H1 (cell line): ENCODE data around the gene DUSP10. TPM values are rescaled to one million over a fixed set of nuclear protein-coding genes. Genes with fewer than 3 reads are reported as not detected.

Experiments used
- CTCF ChIA-PET: fragments of 300-600 bp; sonication (Branson Sonifier 250); formaldehyde crosslinking; loops from one replicate; lab custom pipeline; 2021; ENCODE audit not compliant: partially characterized antibody; lab: Charles Lee
- POLR2A ChIA-PET: fragments of 300-600 bp; sonication (Branson Sonifier 250); formaldehyde crosslinking; loops from one replicate; lab custom pipeline; 2021; ENCODE audit warnings: inconsistent platforms; ENCODE audit not compliant: partially characterized antibody; lab: Charles Lee
- DNase-seq, 2 experiments: peaks; one replicate each; pipeline versions ENCODE4 v3.0.0 to v3.0.0-alpha.2; 2010 to 2022; ENCODE audit warnings: low spot score in 2 of 2, low read depth in 1 of 2, mixed read lengths in 1 of 2
- FAIRE-seq: peaks from 2 replicates; lab custom pipeline; 2011; peaks lifted over from hg19 to GRCh38; lab: Jason Lieb, UNC
- H2AFZ ChIP-seq: 2 replicates; pipeline ENCODE4 v1.8.1; 2012; ENCODE audit warnings: low read length, inconsistent platforms
- H2AK5ac ChIP-seq: 2 replicates; pipeline ENCODE4 v1.6.1; 2013; ENCODE audit warnings: low read depth, low read length
- H2BK120ac ChIP-seq: replicated peaks from 2 replicates; pipeline ENCODE3; 2013; ENCODE audit warnings: low read depth, low read length, inconsistent platforms
- H2BK12ac ChIP-seq: 2 replicates; pipeline ENCODE4 v1.6.1; 2013; ENCODE audit warnings: low read depth, low read length
- H2BK15ac ChIP-seq: 2 replicates; pipeline ENCODE4 v1.6.1; 2013; ENCODE audit warnings: low read length
- H2BK20ac ChIP-seq: 2 replicates; pipeline ENCODE4 v1.6.1; 2013; ENCODE audit warnings: low read length
- H2BK5ac ChIP-seq: 2 replicates; pipeline ENCODE4 v1.6.1; 2013; ENCODE audit warnings: low read depth, low read length
- H3K14ac ChIP-seq: 2 replicates; pipeline ENCODE4 v1.6.1; 2013; ENCODE audit warnings: inconsistent platforms; ENCODE audit not compliant: insufficient read length
- H3K18ac ChIP-seq: 2 replicates; pipeline ENCODE4 v1.6.1; 2013; ENCODE audit warnings: low read length; ENCODE audit errors: extremely low read depth
- H3K23ac ChIP-seq: 2 replicates; pipeline ENCODE4 v1.6.1; 2013; ENCODE audit warnings: inconsistent platforms; ENCODE audit not compliant: insufficient read length
- H3K23me2 ChIP-seq: 2 replicates; pipeline ENCODE4 v1.6.1; 2013; ENCODE audit warnings: low read depth, low read length
- H3K27ac ChIP-seq: 2 replicates; pipeline ENCODE4 v1.6.1; 2011; ENCODE audit warnings: low read depth, low read length, inconsistent platforms
- H3K27me3 ChIP-seq, 4 experiments: replicated peaks in 1 of 4; 1 replicate in 1 of 4; 2 replicates in 3 of 4; pipeline versions ENCODE4 v1.6.1 to v1.8.1; 2011 to 2013; ENCODE audit warnings: low read length in 3 of 4, mild to moderate bottlenecking in 3 of 4, inconsistent platforms in 2 of 4, mixed read lengths in 2 of 4, moderate library complexity in 1 of 4; ENCODE audit not compliant: control insufficient read depth in 3 of 4, insufficient read depth in 3 of 4; ENCODE audit errors: extremely low read depth in 1 of 4
- H3K36me3 ChIP-seq, 4 experiments: 2 replicates each; pipeline versions ENCODE4 v1.6.1 to v1.8.1; 2011 to 2013; ENCODE audit warnings: mild to moderate bottlenecking in 4 of 4, low read length in 3 of 4, moderate library complexity in 2 of 4, control low read depth in 1 of 4, inconsistent platforms in 1 of 4; ENCODE audit not compliant: insufficient read depth in 4 of 4, control insufficient read depth in 2 of 4
- H3K4ac ChIP-seq: replicated peaks from 2 replicates; pipeline ENCODE3; 2013; ENCODE audit warnings: low read length, low read depth, mixed read lengths, inconsistent platforms; ENCODE audit not compliant: insufficient read length
- H3K4me1 ChIP-seq, 4 experiments: replicated peaks in 1 of 4; 1 replicate in 1 of 4; 2 replicates in 3 of 4; pipeline versions ENCODE4 v1.6.1 to v1.8.1; 2011 to 2013; ENCODE audit warnings: low read length in 3 of 4, inconsistent platforms in 2 of 4, mixed read lengths in 1 of 4; ENCODE audit not compliant: insufficient read depth in 4 of 4, control insufficient read depth in 3 of 4
- H3K4me2 ChIP-seq, 2 experiments: 2 replicates each; pipeline versions ENCODE4 v1.6.1 to v1.8.1; 2011 to 2013; ENCODE audit warnings: low read depth in 2 of 2, low read length in 2 of 2, control low read depth in 1 of 2, inconsistent platforms in 1 of 2, mild to moderate bottlenecking in 1 of 2; ENCODE audit not compliant: insufficient read depth in 1 of 2
- H3K4me3 ChIP-seq, 4 experiments: fragments of 200-600, 300-600 bp in 1 of 4; sonication (generic), shearing (Covaris generic), sonication (Bioruptor Twin) in 1 of 4; 2 replicates each; pipeline versions ENCODE4 v1.5.1 to v1.8.1; 2011 to 2016; ENCODE audit warnings: low read length in 4 of 4, low read depth in 3 of 4, control low read depth in 2 of 4, inconsistent platforms in 2 of 4, mild to moderate bottlenecking in 2 of 4, mixed read lengths in 1 of 4, moderate library complexity in 1 of 4; ENCODE audit not compliant: insufficient read depth in 2 of 4; ENCODE audit errors: extremely low read depth in 1 of 4
- H3K56ac ChIP-seq: replicated peaks from 2 replicates; pipeline ENCODE3; 2013; ENCODE audit warnings: low read depth, mild to moderate bottlenecking, mixed read lengths, low read length, inconsistent platforms; ENCODE audit not compliant: insufficient read length
- H3K79me1 ChIP-seq: 2 replicates; pipeline ENCODE4 v1.6.1; 2013; ENCODE audit warnings: low read depth, low read length, control low read depth
- H3K79me2 ChIP-seq, 2 experiments: 2 replicates each; pipeline versions ENCODE4 v1.6.1 to v1.8.1; 2012 to 2013; ENCODE audit warnings: low read length in 2 of 2, mild to moderate bottlenecking in 2 of 2, inconsistent platforms in 1 of 2; ENCODE audit not compliant: insufficient read depth in 2 of 2, control insufficient read depth in 1 of 2
- H3K9ac ChIP-seq, 4 experiments: replicated peaks in 1 of 4; 1 replicate in 1 of 4; 2 replicates in 3 of 4; pipeline versions ENCODE4 v1.6.1 to v1.8.1; 2011 to 2013; ENCODE audit warnings: low read depth in 3 of 4, low read length in 3 of 4, control low read depth in 2 of 4, mild to moderate bottlenecking in 2 of 4, moderate library complexity in 2 of 4, inconsistent platforms in 1 of 4; ENCODE audit errors: extremely low read depth in 1 of 4
- H3K9me3 ChIP-seq, 2 experiments: 2 replicates each; pipeline versions ENCODE4 v1.6.1 to v1.8.1; 2012 to 2013; ENCODE audit warnings: mild to moderate bottlenecking in 2 of 2, moderate library complexity in 2 of 2, control low read depth in 1 of 2, inconsistent platforms in 1 of 2, low read depth in 1 of 2, low read length in 1 of 2, mixed read lengths in 1 of 2; ENCODE audit not compliant: insufficient read depth in 2 of 2
- H4K20me1 ChIP-seq, 2 experiments: replicated peaks in 1 of 2; 2 replicates each; pipeline versions ENCODE3 to v1.8.1; 2011 to 2013; ENCODE audit warnings: inconsistent platforms in 2 of 2, low read length in 2 of 2, mild to moderate bottlenecking in 1 of 2; ENCODE audit not compliant: insufficient read depth in 2 of 2, control insufficient read depth in 1 of 2
- H4K5ac ChIP-seq: 2 replicates; pipeline ENCODE4 v1.6.1; 2013; ENCODE audit warnings: low read length, low read depth, mixed read lengths, inconsistent platforms; ENCODE audit not compliant: insufficient read length
- H4K8ac ChIP-seq: 2 replicates; pipeline ENCODE4 v1.8.0; 2013; ENCODE audit warnings: mild to moderate bottlenecking, moderate library complexity, low read length, inconsistent platforms; ENCODE audit not compliant: insufficient read depth; ENCODE audit errors: extremely low read depth
- H4K91ac ChIP-seq: replicated peaks from 2 replicates; pipeline ENCODE3; 2013; ENCODE audit warnings: low read length, mixed read lengths, inconsistent platforms; ENCODE audit not compliant: insufficient read length
- ASH2L ChIP-seq: fragments of 200-600, 300-600 bp; sonication (generic); IDR thresholded peaks from one replicate; pipeline ENCODE4 v1.7.1; 2017; ENCODE audit warnings: low read length
- CHD1 ChIP-seq: IDR thresholded peaks from 2 replicates; pipeline ENCODE4 v1.6.1; 2012; ENCODE audit warnings: low read depth, low read length, improper control_type of control experiment
- EGR1 ChIP-seq: IDR thresholded peaks from 2 replicates; pipeline ENCODE4 v1.6.1; 2011; ENCODE audit warnings: low read depth, low read length, borderline replicate concordance
- EP300 ChIP-seq, 2 experiments: IDR thresholded peaks; 1 replicate in 1 of 2; 2 replicates in 1 of 2; pipeline ENCODE4 v1.6.1; 2011 to 2012; ENCODE audit warnings: low read depth in 2 of 2, low read length in 2 of 2, mild to moderate bottlenecking in 2 of 2, borderline replicate concordance in 1 of 2, inconsistent platforms in 1 of 2, moderate library complexity in 1 of 2
- GTF2F1 ChIP-seq: IDR thresholded peaks from 2 replicates; pipeline ENCODE4 v1.6.1; 2012; ENCODE audit warnings: low read depth, low read length, improper control_type of control experiment, borderline replicate concordance
- HDAC2 ChIP-seq, 2 experiments: fragments of 300-600 bp in 1 of 2; sonication (generic) in 1 of 2; IDR thresholded peaks; 2 replicates each; pipeline ENCODE4 v1.6.1; 2011 to 2012; ENCODE audit warnings: low read depth in 2 of 2, low read length in 2 of 2, mild to moderate bottlenecking in 2 of 2, moderate library complexity in 2 of 2, borderline replicate concordance in 1 of 2, inconsistent platforms in 1 of 2
- HDAC6 ChIP-seq: IDR thresholded peaks from one replicate; pipeline ENCODE4 v1.7.1; 2012; ENCODE audit warnings: low read depth, mild to moderate bottlenecking, inconsistent platforms, low read length, moderate library complexity
- KDM5A ChIP-seq: fragments of 200-600 bp; IDR thresholded peaks from 2 replicates; pipeline ENCODE4 v1.7.1; 2012; ENCODE audit warnings: mild to moderate bottlenecking, low read length, inconsistent platforms, mixed read lengths
- SRF ChIP-seq: IDR thresholded peaks from 2 replicates; pipeline ENCODE4 v1.6.1; 2011; ENCODE audit warnings: mild to moderate bottlenecking, low read depth, low read length, moderate library complexity
- TEAD4 ChIP-seq: IDR thresholded peaks from 2 replicates; pipeline ENCODE4 v1.6.1; 2012; ENCODE audit warnings: low read depth, low read length, inconsistent platforms, mixed read lengths
- YY1 ChIP-seq: IDR thresholded peaks from 2 replicates; pipeline ENCODE4 v1.6.1; 2011; ENCODE audit warnings: low read depth, mild to moderate bottlenecking, low read length
- WGBS, 2 experiments: shearing (Covaris generic) in 1 of 2; methylation state at CpG; one replicate each; pipeline versions ENCODE4 v1.1.6 to v1.1.7; 2013 to 2015; ENCODE audit warnings: low lambda C conversion rate in 2 of 2, mixed read lengths in 2 of 2, inconsistent platforms in 1 of 2, low coverage in 1 of 2, missing lambda C conversion rate in 1 of 2; ENCODE audit not compliant: insufficient replicate concordance in 2 of 2, insufficient coverage in 1 of 2, insufficient read length in 1 of 2; ENCODE audit errors: extremely low coverage in 1 of 2, missing lambda C conversion rate in 1 of 2; 5-methylcytosine and 5-hydroxymethylcytosine counted together
- polyA plus RNA-seq, 7 experiments: library from polyadenylated mRNA; depleted of rRNA in 3 of 7; stranded (reverse) in 5 of 7; unstranded in 2 of 7; fragments of >200 nt in 5 of 7; fragments of 200-250 nt in 2 of 7; gene quantifications; 1 replicate in 5 of 7; 2 replicates in 1 of 7; 4 replicates in 1 of 7; pipeline versions ENCODE4 v1.2.1 to v1.2.3, GENCODE V29; 2011 to 2013; ENCODE audit warnings: missing spikeins in 2 of 7, mixed read lengths in 2 of 7
- total RNA-seq: library from RNA; stranded (reverse); fragmentation: NEBNext Ultra II Directional; extraction: Animal tissue kit (Norgen Biotek cat#: 25700); gene quantifications from 2 replicates; pipeline ENCODE4 v1.2.1, GENCODE V29; 2021

The DUSP10 gene
- total and polyA plus RNA-seq, 2 of the 8 experiments (the other 6 are each of a cell fraction or from before 2014, with no cell fraction given) = 1.2 TPM

DNA sequence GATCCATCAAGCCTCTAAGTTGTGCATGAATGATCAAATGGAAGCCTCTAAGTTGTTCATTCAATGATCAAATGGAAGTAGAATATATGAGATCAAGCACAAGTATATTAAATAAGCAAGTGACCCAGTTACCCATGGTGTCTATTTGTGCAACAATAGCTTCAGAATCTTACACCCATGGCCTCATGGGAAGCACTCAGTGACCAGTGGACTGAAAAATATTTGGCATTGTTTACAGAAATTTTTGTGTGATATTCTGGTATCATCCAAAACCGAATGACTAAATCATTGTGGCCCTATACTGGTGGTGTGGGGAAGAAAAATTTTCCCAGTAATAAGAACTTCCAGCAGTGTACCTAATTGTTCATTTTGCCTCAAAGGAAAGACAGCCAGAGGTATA is 46.6 kb downstream of the DUSP10 start:
- H3K27ac ChIP-seq = no peak overlapping the region
- H4K20me1 ChIP-seq = no peaks in the 10 kb centered on the region
- H2BK120ac ChIP-seq = no peak overlapping the region
- no peaks in the 10 kb centered on the region for H3K4me1 ChIP-seq
- H4K8ac ChIP-seq = no peak overlapping the region
- TF ChIP-seq TEAD4 (no peak), YY1 (no peak), SRF (no peak), CHD1 (no peak), EGR1 (no peak), KDM5A (no peak), HDAC2 (IDR thresholded peaks at IDR 0.05; ENCODE audit: borderline replicate concordance in 1 of 2, low read depth in 2 of 2, low read length in 2 of 2) (no peak), ASH2L (no peak), GTF2F1 (no peak), HDAC6 (no peak), EP300 (IDR thresholded peaks at IDR 0.05; ENCODE audit: borderline replicate concordance in 1 of 2, low read depth in 2 of 2, low read length in 2 of 2) (no peak)
- TF ChIP-seq, all 59 proteins: peak for 0
- Histone ChIP-seq H3K23ac (no peak overlapping the region), H3K18ac (no peak overlapping the region), H2BK5ac (no peak overlapping the region), H3K27me3 (no peaks in the 10 kb centered on the region), H3K4me2 (no peak overlapping the region), H3K79me2 (no peaks in the 10 kb centered on the region), H3K36me3 (peaks cover 0 to 2% (median 0%) of the 10 kb centered on the region in 4 experiments; a peak in 1 of 8 replicates), H2AK5ac (no peak overlapping the region), H2BK20ac (no peak overlapping the region), H3K9me3 (no peaks in the 10 kb centered on the region), H3K9ac (no peak overlapping the region), H3K23me2 (no peaks in the 10 kb centered on the region), H2BK12ac (no peak overlapping the region), H3K4me3 (no peak overlapping the region), H3K14ac (no peak overlapping the region), H3K56ac (no peak overlapping the region), H2BK15ac (no peak overlapping the region), H2AFZ (no peak overlapping the region), H4K91ac (no peak overlapping the region), H3K79me1 (no peaks in the 10 kb centered on the region), H4K5ac (no peak overlapping the region), H3K4ac (no peak overlapping the region)
- POLR2A ChIA-PET = no interaction called here
- FAIRE-seq = no peak
- WGBS, 2 experiments = 89% methylated on average over 1 of the region's 1 CpG; no CpG with 5 or more reads in 1 of the 2 experiments
- CTCF ChIA-PET = no interaction called here
- no peak for DNase-seq
